Measurements from ENCODE around the gene WBP1.

DNA sequence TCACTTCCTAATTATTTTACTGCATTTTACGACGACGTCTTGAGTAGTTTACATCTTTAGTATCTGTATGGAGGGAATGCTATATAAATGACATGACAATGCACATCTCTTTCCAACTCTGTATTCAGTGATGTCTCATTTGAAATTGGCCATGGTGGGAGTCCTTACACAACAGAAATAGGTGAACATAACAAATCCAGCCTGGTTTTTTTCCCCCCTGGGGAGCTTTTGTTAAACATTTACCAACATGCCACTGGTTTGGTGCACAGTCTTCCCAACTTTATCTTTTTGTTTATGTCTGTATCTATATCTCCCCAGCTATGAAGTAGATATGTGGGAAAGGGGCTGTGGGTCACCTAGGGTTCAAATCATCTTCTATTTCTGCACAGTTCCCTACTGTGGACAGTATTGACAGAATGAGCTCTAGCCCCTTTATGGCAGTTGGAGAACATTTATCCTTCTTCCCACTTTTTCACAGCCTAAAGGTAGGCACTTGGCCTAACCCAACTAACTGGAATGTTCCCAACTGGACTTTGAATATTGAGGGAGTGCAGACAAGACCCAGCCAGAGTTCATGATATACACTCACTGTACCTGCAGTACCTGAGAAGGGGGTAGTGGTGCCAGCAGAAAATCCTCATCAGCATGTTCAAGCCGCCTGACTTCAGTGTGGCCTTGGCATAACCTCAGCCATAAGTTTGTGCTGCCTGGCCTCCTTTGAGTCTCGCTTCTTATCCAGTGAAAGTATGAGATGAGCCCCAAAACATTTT, 10.8 kb upstream of the WBP1 start:
- TF ChIP-seq TCF4 (CRISPR knock-in tag; IDR thresholded peaks at IDR 0.05; ENCODE audit: borderline replicate concordance) (no peak), OSR1 (CRISPR knock-in tag; IDR thresholded peaks at IDR 0.05) (no peak), ZFP30 (CRISPR knock-in tag; IDR thresholded peaks at IDR 0.05) (no peak), TOX (CRISPR knock-in tag; IDR thresholded peaks at IDR 0.05; ENCODE audit: borderline replicate concordance) (no peak), RARB (CRISPR knock-in tag; IDR thresholded peaks at IDR 0.05) (no peak), ZNF565 (CRISPR knock-in tag; conservative IDR thresholded peaks at IDR 0.05; ENCODE audit: low read depth) (no peak), ZFP3 (CRISPR knock-in tag; IDR thresholded peaks at IDR 0.05) (no peak)
- TF ChIP-seq, protein P1, sequence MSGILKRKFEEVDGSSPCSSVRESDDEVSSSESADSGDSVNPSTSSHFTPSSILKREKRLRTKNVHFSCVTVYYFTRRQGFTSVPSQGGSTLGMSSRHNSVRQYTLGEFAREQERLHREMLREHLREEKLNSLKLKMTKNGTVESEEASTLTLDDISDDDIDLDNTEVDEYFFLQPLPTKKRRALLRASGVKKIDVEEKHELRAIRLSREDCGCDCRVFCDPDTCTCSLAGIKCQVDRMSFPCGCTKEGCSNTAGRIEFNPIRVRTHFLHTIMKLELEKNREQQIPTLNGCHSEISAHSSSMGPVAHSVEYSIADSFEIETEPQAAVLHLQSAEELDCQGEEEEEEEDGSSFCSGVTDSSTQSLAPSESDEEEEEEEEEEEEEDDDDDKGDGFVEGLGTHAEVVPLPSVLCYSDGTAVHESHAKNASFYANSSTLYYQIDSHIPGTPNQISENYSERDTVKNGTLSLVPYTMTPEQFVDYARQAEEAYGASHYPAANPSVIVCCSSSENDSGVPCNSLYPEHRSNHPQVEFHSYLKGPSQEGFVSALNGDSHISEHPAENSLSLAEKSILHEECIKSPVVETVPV (CRISPR knock-in tag; IDR thresholded peaks at IDR 0.05) = no peak
- TF ChIP-seq, protein P2, sequence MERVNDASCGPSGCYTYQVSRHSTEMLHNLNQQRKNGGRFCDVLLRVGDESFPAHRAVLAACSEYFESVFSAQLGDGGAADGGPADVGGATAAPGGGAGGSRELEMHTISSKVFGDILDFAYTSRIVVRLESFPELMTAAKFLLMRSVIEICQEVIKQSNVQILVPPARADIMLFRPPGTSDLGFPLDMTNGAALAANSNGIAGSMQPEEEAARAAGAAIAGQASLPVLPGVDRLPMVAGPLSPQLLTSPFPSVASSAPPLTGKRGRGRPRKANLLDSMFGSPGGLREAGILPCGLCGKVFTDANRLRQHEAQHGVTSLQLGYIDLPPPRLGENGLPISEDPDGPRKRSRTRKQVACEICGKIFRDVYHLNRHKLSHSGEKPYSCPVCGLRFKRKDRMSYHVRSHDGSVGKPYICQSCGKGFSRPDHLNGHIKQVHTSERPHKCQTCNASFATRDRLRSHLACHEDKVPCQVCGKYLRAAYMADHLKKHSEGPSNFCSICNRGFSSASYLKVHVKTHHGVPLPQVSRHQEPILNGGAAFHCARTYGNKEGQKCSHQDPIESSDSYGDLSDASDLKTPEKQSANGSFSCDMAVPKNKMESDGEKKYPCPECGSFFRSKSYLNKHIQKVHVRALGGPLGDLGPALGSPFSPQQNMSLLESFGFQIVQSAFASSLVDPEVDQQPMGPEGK (CRISPR knock-in tag; IDR thresholded peaks at IDR 0.05; ENCODE audit: borderline replicate concordance) = no peak
